ENCODE results near the gene RPIA. TPM values are rescaled to one million over a fixed set of nuclear protein-coding genes. Genes with fewer than 3 reads are reported as not detected.

Gene RPIA
- total and polyA plus RNA-seq, 9 of the 15 experiments (the other 6 are each of a cell fraction or from before 2014, with no cell fraction given) = 7.8 to 41.2 (median 25.8) TPM

DNA sequence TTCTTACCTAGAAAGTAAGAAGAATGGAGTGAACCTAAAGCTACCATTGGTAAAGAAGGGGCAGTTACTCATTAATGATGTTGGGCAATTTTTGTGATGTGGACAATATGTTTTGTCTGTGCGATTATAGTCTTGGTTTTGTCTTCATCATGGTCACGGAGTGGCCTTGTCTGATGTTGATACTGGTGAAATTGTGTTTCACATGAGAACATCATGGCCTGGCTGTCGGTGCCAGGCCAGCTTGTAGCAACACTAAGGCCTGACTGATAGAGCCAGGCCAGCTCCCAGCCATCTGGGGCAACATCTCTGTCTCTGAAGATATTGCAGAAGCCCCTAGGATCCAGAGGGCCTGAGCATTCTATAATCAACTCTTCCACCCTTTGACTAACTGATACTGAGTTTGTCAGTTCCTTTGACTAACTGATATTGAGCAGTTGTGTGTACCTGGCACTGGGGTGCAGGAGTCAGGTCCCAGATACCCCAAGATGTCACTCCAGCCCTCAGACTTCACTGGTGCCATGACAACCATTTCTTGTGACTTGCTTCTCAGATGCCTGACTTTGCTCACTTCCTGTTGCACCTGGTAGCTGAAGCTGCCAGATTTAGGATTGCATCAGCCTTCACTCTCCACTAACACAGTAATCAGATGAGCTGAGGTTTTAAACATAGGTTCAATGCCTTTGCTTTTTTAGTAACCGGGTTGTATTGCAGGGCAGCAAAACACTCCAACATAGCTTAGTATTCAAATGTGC, 62.5 kb downstream of the RPIA start (continued):
- TF ChIP-seq, protein P1, sequence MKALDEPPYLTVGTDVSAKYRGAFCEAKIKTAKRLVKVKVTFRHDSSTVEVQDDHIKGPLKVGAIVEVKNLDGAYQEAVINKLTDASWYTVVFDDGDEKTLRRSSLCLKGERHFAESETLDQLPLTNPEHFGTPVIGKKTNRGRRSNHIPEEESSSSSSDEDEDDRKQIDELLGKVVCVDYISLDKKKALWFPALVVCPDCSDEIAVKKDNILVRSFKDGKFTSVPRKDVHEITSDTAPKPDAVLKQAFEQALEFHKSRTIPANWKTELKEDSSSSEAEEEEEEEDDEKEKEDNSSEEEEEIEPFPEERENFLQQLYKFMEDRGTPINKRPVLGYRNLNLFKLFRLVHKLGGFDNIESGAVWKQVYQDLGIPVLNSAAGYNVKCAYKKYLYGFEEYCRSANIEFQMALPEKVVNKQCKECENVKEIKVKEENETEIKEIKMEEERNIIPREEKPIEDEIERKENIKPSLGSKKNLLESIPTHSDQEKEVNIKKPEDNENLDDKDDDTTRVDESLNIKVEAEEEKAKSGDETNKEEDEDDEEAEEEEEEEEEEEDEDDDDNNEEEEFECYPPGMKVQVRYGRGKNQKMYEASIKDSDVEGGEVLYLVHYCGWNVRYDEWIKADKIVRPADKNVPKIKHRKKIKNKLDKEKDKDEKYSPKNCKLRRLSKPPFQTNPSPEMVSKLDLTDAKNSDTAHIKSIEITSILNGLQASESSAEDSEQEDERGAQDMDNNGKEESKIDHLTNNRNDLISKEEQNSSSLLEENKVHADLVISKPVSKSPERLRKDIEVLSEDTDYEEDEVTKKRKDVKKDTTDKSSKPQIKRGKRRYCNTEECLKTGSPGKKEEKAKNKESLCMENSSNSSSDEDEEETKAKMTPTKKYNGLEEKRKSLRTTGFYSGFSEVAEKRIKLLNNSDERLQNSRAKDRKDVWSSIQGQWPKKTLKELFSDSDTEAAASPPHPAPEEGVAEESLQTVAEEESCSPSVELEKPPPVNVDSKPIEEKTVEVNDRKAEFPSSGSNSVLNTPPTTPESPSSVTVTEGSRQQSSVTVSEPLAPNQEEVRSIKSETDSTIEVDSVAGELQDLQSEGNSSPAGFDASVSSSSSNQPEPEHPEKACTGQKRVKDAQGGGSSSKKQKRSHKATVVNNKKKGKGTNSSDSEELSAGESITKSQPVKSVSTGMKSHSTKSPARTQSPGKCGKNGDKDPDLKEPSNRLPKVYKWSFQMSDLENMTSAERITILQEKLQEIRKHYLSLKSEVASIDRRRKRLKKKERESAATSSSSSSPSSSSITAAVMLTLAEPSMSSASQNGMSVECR (CRISPR knock-in tag; IDR thresholded peaks at IDR 0.05) = no peak

- H3K36me3 ChIP-seq (ENCODE audit: control insufficient read depth, insufficient read depth, low read length) = peaks cover 36% of the 10 kb centered on the region; the same call in 2 of the 3 replicates
- no peak overlapping the region for H3K9ac ChIP-seq (ENCODE audit: insufficient read depth in 1 of 2, low read depth in 2 of 2, low read length in 2 of 2)
- no peaks in the 10 kb centered on the region for H3K9me1 ChIP-seq (ENCODE audit: control insufficient read depth, insufficient read depth, low read length)
- H3K4me2 ChIP-seq (ENCODE audit: insufficient read depth, low read length) = peak overlapping the region; percentile 18; the same call in 1 of the 2 replicates
- no peaks in the 10 kb centered on the region for H3K79me2 ChIP-seq (ENCODE audit: control insufficient read depth, insufficient read depth, low read length)
- CTCF ChIA-PET (ENCODE audit: low intra/inter-chr PET ratio) = no interaction called here
- intact Hi-C loops (cut with micrococcal nuclease) (no loop called here), in situ Hi-C loops (cut with MboI) (no loop called here)
- H4K20me1 ChIP-seq (replicated peaks; ENCODE audit: control insufficient read depth, insufficient read depth, low read length) = no peaks in the 10 kb centered on the region
- peak overlapping the region; percentile 32; the same call in 1 of the 3 replicates for H3K27ac ChIP-seq (ENCODE audit: extremely low read depth, low read depth, low read length)
- no peaks in the 10 kb centered on the region for H3K27me3 ChIP-seq (ENCODE audit: control insufficient read depth in 2 of 2, insufficient read depth in 2 of 2, low read length in 2 of 2)
- BruUV-seq (replicated peaks) = no TSS peak
- 45% methylated on average over 6 of the region's 6 CpGs for WGBS (ENCODE audit: insufficient coverage, low coverage, missing lambda C conversion rate)
- H3K4me1 ChIP-seq (replicated peaks in 1 of 2; ENCODE audit: control insufficient read depth in 2 of 2, insufficient read depth in 2 of 2, low read length in 2 of 2) = peaks cover 0 to 9% of the 10 kb centered on the region in 2 experiments; a peak in 2 of 5 replicates
- peak overlapping the region; percentile 24; the same call in 1 of the 2 replicates for H2AFZ ChIP-seq (ENCODE audit: low read depth, low read length)
- POLR2A ChIA-PET = interaction anchor here (1.5 to 1.6 kb wide), 2 partner anchors 9 to 11 kb away, joined by 5 read pairs; no protein-coding TSS in a partner anchor
- FAIRE-seq = peak; percentile 78
- no peak overlapping the region for H3K4me3 ChIP-seq
- peak in 2 of 4 experiments; percentile 9 to 12 for DNase-seq (ENCODE audit: extremely low read depth in 1 of 4, low spot score in 3 of 4)
- ATAC-seq = peak; percentile 66
- no peaks in the 10 kb centered on the region for H3K9me3 ChIP-seq (replicated peaks; ENCODE audit: control insufficient read depth, insufficient read depth, low read depth, low read length)
- TF ChIP-seq SMAD4 (CRISPR knock-in tag; conservative IDR thresholded peaks at IDR 0.05) = peak; percentile 46; the same call in 1 of the 2 replicates
- no peak for TF ChIP-seq CAMTA2 (CRISPR knock-in tag; conservative IDR thresholded peaks at IDR 0.05)
- peak; percentile 54; the same call in 1 of the 2 replicates for TF ChIP-seq L3MBTL2 (IDR thresholded peaks at IDR 0.05)
- TF ChIP-seq ATF3 (IDR thresholded peaks at IDR 0.05) = peak; percentile 2; the same call in 1 of the 2 replicates
- TF ChIP-seq ATF3 (CRISPR knock-in tag; conservative IDR thresholded peaks at IDR 0.05) = no peak
- TF ChIP-seq, protein P2, sequence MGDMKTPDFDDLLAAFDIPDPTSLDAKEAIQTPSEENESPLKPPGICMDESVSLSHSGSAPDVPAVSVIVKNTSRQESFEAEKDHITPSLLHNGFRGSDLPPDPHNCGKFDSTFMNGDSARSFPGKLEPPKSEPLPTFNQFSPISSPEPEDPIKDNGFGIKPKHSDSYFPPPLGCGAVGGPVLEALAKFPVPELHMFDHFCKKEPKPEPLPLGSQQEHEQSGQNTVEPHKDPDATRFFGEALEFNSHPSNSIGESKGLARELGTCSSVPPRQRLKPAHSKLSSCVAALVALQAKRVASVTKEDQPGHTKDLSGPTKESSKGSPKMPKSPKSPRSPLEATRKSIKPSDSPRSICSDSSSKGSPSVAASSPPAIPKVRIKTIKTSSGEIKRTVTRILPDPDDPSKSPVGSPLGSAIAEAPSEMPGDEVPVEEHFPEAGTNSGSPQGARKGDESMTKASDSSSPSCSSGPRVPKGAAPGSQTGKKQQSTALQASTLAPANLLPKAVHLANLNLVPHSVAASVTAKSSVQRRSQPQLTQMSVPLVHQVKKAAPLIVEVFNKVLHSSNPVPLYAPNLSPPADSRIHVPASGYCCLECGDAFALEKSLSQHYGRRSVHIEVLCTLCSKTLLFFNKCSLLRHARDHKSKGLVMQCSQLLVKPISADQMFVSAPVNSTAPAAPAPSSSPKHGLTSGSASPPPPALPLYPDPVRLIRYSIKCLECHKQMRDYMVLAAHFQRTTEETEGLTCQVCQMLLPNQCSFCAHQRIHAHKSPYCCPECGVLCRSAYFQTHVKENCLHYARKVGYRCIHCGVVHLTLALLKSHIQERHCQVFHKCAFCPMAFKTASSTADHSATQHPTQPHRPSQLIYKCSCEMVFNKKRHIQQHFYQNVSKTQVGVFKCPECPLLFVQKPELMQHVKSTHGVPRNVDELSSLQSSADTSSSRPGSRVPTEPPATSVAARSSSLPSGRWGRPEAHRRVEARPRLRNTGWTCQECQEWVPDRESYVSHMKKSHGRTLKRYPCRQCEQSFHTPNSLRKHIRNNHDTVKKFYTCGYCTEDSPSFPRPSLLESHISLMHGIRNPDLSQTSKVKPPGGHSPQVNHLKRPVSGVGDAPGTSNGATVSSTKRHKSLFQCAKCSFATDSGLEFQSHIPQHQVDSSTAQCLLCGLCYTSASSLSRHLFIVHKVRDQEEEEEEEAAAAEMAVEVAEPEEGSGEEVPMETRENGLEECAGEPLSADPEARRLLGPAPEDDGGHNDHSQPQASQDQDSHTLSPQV (IDR thresholded peaks at IDR 0.05) = 0 out of 2 replicates have a peak, but pooled peaks have one; percentile 15
- peak; percentile 77 for TF ChIP-seq SOX6 (IDR thresholded peaks at IDR 0.05)
Observed at GRCh38 chr2:88754585-88755320, 63.3 kb downstream of the RPIA start.
